Right lobe of liver (tissue), 6 donors: ENCODE results near the gene DICER1. TPM values are rescaled to one million over a fixed set of nuclear protein-coding genes. Genes with fewer than 3 reads are reported as not detected.

Experiments used
- ATAC-seq, 4 donors: fragments of 200-7000 bp; cut with Tn5 transposase; one replicate each; pipeline ENCODE4 v1.9.1; 2020; ENCODE audit warnings: mild to moderate bottlenecking in 4 of 4, moderate library complexity in 4 of 4
- DNase-seq, 3 donors: peaks; one replicate each; pipeline ENCODE4 v3.0.0-alpha.2; 2020
- H3K27ac ChIP-seq, 3 donors: fragments of 200-600 bp; one replicate each; pipeline ENCODE4 v1.8.0; 2022
- H3K27me3 ChIP-seq, 2 donors: fragments of 200-600 bp; one replicate each; pipeline ENCODE4 v1.8.0; 2022
- H3K36me3 ChIP-seq, 4 donors: fragments of 200-600 bp; sonication (generic) in 1 of 4; one replicate each; pipeline versions ENCODE4 v1.5.1 to v1.8.0; 2017 to 2022; ENCODE audit warnings: control low read depth in 1 of 4
- H3K4me1 ChIP-seq, 4 donors: fragments of 200-600 bp; sonication (generic) in 1 of 4; one replicate each; pipeline versions ENCODE4 v1.5.1 to v1.8.0; 2017 to 2022; ENCODE audit warnings: control low read depth in 1 of 4
- H3K4me3 ChIP-seq, 3 donors: fragments of 200-600 bp; one replicate each; pipeline ENCODE4 v1.8.0; 2022
- H3K9me3 ChIP-seq, 4 donors: fragments of 200-600 bp; sonication (generic) in 1 of 4; one replicate each; pipeline versions ENCODE4 v1.5.1 to v1.8.0; 2017 to 2022; ENCODE audit warnings: control low read depth in 1 of 4
- CTCF ChIP-seq, 4 donors: fragments of 200-600 bp in 3 of 4; fragments of 450-650 bp in 1 of 4; IDR thresholded peaks; one replicate each; pipeline versions ENCODE4 v1.5.1 to v1.8.0; 2016 to 2022; ENCODE audit warnings: antibody characterized with exemption in 4 of 4, mild to moderate bottlenecking in 2 of 4
- POLR2A ChIP-seq: fragments of 450-650 bp; IDR thresholded peaks from one replicate; pipeline ENCODE4 v1.6.1; 2017; ENCODE audit warnings: antibody characterized with exemption, mild to moderate bottlenecking
- WGBS: methylation state at CpG from one replicate; pipeline ENCODE4 v1.1.6; 2018; ENCODE audit warnings: low coverage, low lambda C conversion rate; ENCODE audit not compliant: insufficient coverage; ENCODE audit errors: missing lambda C conversion rate; 5-methylcytosine and 5-hydroxymethylcytosine counted together
- intact Hi-C, 2 donors: fragments of 100-400 bp; cut with DNase I; formaldehyde crosslinking; loops; one replicate each; pipeline versions ENCODE4 v1.11.2 to v1.14.1; 2022
- total RNA-seq, 6 experiments: library from RNA; depleted of rRNA in 2 of 6; stranded (reverse); fragments of >200 nt in 2 of 6; fragmentation: NEBNext Ultra II Directional in 3 of 6; extraction: Animal tissue kit (Norgen Biotek cat#: 25700) in 3 of 6; gene quantifications; one replicate each; pipeline versions ENCODE4 v1.1.0 to v1.2.4, GENCODE V29; 2016 to 2023
- donor health status: DM: no; HTN: yes; CAD: no.
- donor health status: DM: no; HTN: no; CAD: no.
- donor health status: DM: no; HTN: no; CAD: no.
- donor health status: DM: no; HTN: yes; CAD: no.
- donor health status: DM: no; HTN: yes; CAD: no.

Gene DICER1
- total RNA-seq, 6 experiments from 2014 or later, result 27.6 to 47.9 (median 30.3) TPM

DNA sequence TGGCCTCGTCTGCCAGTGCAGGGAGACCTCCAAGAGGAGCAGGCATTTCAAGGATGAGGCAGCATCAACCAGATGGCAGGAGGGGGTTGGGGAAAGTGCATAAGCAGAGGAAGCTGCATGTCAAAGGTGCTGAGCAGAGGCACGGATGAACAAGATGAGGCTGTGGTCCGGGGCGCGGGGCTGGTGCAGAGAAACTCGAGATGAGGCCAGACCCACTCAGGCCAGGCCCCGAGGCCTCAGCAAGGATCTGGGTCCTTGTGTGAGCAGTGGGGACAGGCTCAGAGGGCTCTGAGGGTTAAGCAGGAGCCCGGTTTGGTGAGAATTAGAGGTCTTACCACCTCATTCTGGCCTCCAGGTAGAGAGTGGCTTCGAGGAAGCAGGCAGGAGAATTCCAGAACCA lies 98.8 kb downstream of the DICER1 start:
- H3K36me3 ChIP-seq, result no peaks in the 10 kb centered on the region
- no peak overlapping the region for H3K4me3 ChIP-seq
- no peaks in the 10 kb centered on the region for H3K9me3 ChIP-seq
- no peak for ATAC-seq
- no peaks in the 10 kb centered on the region for H3K4me1 ChIP-seq
- no peaks in the 10 kb centered on the region for H3K27me3 ChIP-seq
- no peak for TF ChIP-seq CTCF (IDR thresholded peaks at IDR 0.05)
- TF ChIP-seq POLR2A, result no peak
- WGBS, result 62% methylated on average over 4 of the region's 9 CpGs
- intact Hi-C loops, result no loop called here
- no peak for DNase-seq
- H3K27ac ChIP-seq, result no peak overlapping the region

- WGBS, result 22% methylated on average over 2 of the region's 8 CpGs
- DNase-seq, result no peak
- TF ChIP-seq POLR2A (no peak), CTCF (IDR thresholded peaks at IDR 0.05) (no peak)
Measured at GRCh38 chr14:95057851-95058250, 99.5 kb downstream of the DICER1 start.

DNA sequence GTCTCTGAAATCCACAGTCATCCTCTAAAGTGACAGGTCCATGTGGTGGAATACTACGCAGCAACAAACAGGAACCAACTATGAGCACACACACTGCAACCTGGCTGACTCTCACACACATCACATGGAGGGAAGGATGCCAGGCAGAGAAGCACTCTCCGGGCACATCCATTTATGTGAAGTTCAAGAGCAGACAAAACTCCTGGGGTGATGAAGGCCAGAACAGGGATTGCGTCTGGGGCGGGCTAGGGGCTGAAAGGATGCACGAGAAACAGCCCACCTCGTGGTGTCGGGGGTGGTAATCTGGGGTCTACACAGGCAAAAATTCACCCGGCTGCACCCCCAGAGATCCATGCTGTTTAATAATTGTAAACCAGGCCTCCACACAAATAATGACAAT lies 100.2 kb downstream of the DICER1 start:
- Histone ChIP-seq H3K9me3 (no peaks in the 10 kb centered on the region), H3K4me3 (no peak overlapping the region), H3K36me3 (no peaks in the 10 kb centered on the region), H3K27me3 (no peaks in the 10 kb centered on the region), H3K4me1 (no peaks in the 10 kb centered on the region), H3K27ac (no peak overlapping the region)
- TF ChIP-seq POLR2A (no peak), CTCF (IDR thresholded peaks at IDR 0.05) (no peak)
- no peak for ATAC-seq
- WGBS, result 64% methylated on average over 8 of the region's 8 CpGs
- DNase-seq, result no peak
- intact Hi-C loops, result no loop called here

More at GRCh38 chr14:95057851-95058250, 99.5 kb downstream of the DICER1 start:
- H3K4me1 ChIP-seq, result no peaks in the 10 kb centered on the region
- ATAC-seq, result no peak
- no peaks in the 10 kb centered on the region for H3K27me3 ChIP-seq
- no peaks in the 10 kb centered on the region for H3K36me3 ChIP-seq
- intact Hi-C loops, result no loop called here
- H3K4me3 ChIP-seq, result no peak overlapping the region
- no peaks in the 10 kb centered on the region for H3K9me3 ChIP-seq
- H3K27ac ChIP-seq, result no peak overlapping the region

DNA sequence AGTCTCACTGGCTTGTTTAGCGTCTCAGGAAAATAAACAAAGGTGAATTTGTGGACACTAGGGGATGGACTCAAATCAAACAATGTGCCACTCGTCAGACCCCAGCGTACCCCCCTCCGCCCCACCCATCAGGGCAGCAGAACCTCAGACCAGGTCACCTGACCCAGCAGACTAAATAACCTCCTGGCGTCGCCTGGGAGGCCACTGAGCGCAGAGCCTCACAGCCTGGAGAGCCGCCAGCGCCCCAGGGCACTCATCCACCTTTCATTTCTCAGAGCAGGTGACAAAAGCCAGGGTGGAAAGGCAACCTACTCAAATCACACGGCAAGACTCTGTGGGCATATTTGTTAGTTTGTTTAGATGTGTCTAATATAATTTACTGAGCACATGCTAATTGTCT lies 100.9 kb downstream of the DICER1 start:
- H3K9me3 ChIP-seq, result no peaks in the 10 kb centered on the region
- no peak for ATAC-seq
- no peaks in the 10 kb centered on the region for H3K4me1 ChIP-seq
- TF ChIP-seq POLR2A (no peak), CTCF (IDR thresholded peaks at IDR 0.05) (no peak)
- no peak overlapping the region for H3K4me3 ChIP-seq
- no peaks in the 10 kb centered on the region for H3K36me3 ChIP-seq
- H3K27me3 ChIP-seq, result no peaks in the 10 kb centered on the region
- intact Hi-C loops, result no loop called here
- DNase-seq, result no peak
- 51% methylated on average over 3 of the region's 10 CpGs for WGBS
- H3K27ac ChIP-seq, result no peak overlapping the region

DNA sequence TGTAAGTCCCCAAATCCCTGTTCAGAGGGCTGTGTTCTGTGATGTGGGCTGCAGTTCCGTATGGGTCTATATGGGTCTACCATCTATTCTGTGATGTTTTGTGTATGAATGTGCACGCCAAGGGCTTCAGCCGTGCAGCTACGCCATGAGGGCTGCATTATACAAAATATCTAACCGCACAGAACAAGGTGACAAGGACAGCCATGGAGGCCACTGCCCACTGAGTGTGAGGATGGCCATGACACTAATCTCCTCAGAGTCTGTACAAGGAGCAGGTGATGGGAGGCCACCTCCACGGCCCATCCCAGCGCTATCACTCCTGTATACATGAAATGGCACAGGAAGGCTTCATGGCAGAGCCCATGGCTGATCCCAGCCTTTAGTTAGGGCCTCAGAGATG lies 102.0 kb downstream of the DICER1 start:
- H3K27me3 ChIP-seq, result no peaks in the 10 kb centered on the region
- DNase-seq (no peak), ATAC-seq (no peak)
- H3K4me3 ChIP-seq, result no peak overlapping the region
- intact Hi-C loops, result no loop called here
- no peak for TF ChIP-seq POLR2A
- TF ChIP-seq CTCF (IDR thresholded peaks at IDR 0.05), result no peak
- no peaks in the 10 kb centered on the region for H3K9me3 ChIP-seq
- H3K36me3 ChIP-seq, result no peaks in the 10 kb centered on the region
- H3K27ac ChIP-seq, result no peak overlapping the region
- WGBS, result 89% methylated on average over 1 of the region's 7 CpGs
- H3K4me1 ChIP-seq, result no peaks in the 10 kb centered on the region
